ENCODE data around the gene USP32.

DNA sequence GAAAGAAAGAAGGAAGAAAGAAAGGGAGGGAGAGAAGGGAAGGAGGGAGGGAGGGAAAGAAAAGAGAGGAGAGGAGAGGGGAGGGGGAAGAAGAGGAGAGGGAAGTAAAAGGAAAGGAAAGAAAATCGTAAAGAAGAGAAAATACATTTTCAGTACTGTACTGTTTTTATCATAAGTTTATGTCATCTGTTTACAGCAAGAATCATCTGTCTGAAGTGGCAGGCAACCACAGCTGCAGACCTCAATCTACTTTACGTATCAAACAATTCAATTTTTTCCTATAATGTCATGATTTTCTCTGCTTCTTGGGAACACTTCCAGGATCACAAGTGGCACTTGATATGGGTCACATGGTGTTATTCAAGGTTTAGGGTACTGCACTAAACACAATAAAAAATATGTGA lies 58.3 kb downstream of the USP32 start:
- TF ChIP-seq GATA1 (IDR thresholded peaks at IDR 0.05; ENCODE audit: low read depth, low read length) (no peak), POLR2A (IDR thresholded peaks at IDR 0.05; ENCODE audit: low read length) (no peak)
